H9 (cell line): ENCODE results near the gene SNX1. TPM values are rescaled to one million over a fixed set of nuclear protein-coding genes. Genes with fewer than 3 reads are reported as not detected.

Source experiments
- DNase-seq: peaks from one replicate; pipeline ENCODE4 v3.0.0-alpha.2; 2017
- H2AFZ ChIP-seq: one replicate; pipeline ENCODE4 v1.6.1; 2013; ENCODE audit warnings: mild to moderate bottlenecking, low read length, control low read depth, moderate library complexity
- H2AK5ac ChIP-seq: 2 replicates; pipeline ENCODE4 v1.6.1; 2013; ENCODE audit warnings: low read length, control low read depth, mixed read lengths; ENCODE audit not compliant: insufficient read length
- H2BK120ac ChIP-seq: one replicate; pipeline ENCODE4 v1.6.1; 2013; ENCODE audit warnings: low read depth, mild to moderate bottlenecking, low read length, control low read depth, inconsistent platforms; ENCODE audit not compliant: poor library complexity, severe bottlenecking
- H2BK12ac ChIP-seq: 2 replicates; pipeline ENCODE4 v1.6.1; 2013; ENCODE audit warnings: low read length, control low read depth, mixed read lengths, low read depth; ENCODE audit not compliant: insufficient read length
- H2BK15ac ChIP-seq: 2 replicates; pipeline ENCODE4 v1.6.1; 2013; ENCODE audit warnings: low read depth, low read length, control low read depth
- H2BK20ac ChIP-seq: one replicate; pipeline ENCODE4 v1.6.1; 2013; ENCODE audit warnings: low read depth, mild to moderate bottlenecking, low read length, control low read depth, inconsistent platforms; ENCODE audit not compliant: poor library complexity, severe bottlenecking
- H2BK5ac ChIP-seq: 2 replicates; pipeline ENCODE4 v1.6.1; 2013; ENCODE audit warnings: low read length, control low read depth, mixed read lengths; ENCODE audit not compliant: insufficient read length
- H3K14ac ChIP-seq: 2 replicates; pipeline ENCODE4 v1.6.1; 2013; ENCODE audit warnings: low read length, control low read depth; ENCODE audit not compliant: insufficient read depth
- H3K18ac ChIP-seq: 2 replicates; pipeline ENCODE4 v1.6.1; 2013; ENCODE audit warnings: low read depth, mild to moderate bottlenecking, mixed read lengths, low read length, control low read depth; ENCODE audit not compliant: insufficient read length
- H3K23ac ChIP-seq: 2 replicates; pipeline ENCODE4 v1.6.1; 2013; ENCODE audit warnings: low read length, control low read depth, mixed read lengths, low read depth; ENCODE audit not compliant: insufficient read length
- H3K23me2 ChIP-seq: 2 replicates; pipeline ENCODE4 v1.6.1; 2013; ENCODE audit warnings: low read depth, mild to moderate bottlenecking, mixed read lengths, low read length, control low read depth; ENCODE audit not compliant: insufficient read length, poor library complexity, severe bottlenecking
- H3K27ac ChIP-seq: 2 replicates; pipeline ENCODE4 v1.5.1; 2013; ENCODE audit warnings: low read length, control low read depth, mixed read lengths, low read depth; ENCODE audit not compliant: insufficient read length
- H3K27me3 ChIP-seq: 2 replicates; pipeline ENCODE4 v1.6.1; 2013; ENCODE audit warnings: low read length, control low read depth, inconsistent platforms; ENCODE audit not compliant: insufficient read depth
- H3K4ac ChIP-seq: 2 replicates; pipeline ENCODE4 v1.6.1; 2013; ENCODE audit warnings: low read depth, mild to moderate bottlenecking, control low read depth, inconsistent platforms, low read length, moderate library complexity
- H3K4me1 ChIP-seq: 2 replicates; pipeline ENCODE4 v1.6.1; 2013; ENCODE audit warnings: low read length, control low read depth, inconsistent platforms; ENCODE audit not compliant: insufficient read depth
- H3K4me2 ChIP-seq: 2 replicates; pipeline ENCODE4 v1.6.1; 2013; ENCODE audit warnings: low read length, control low read depth, mixed read lengths; ENCODE audit not compliant: insufficient read length, insufficient read depth
- H3K56ac ChIP-seq: 2 replicates; pipeline ENCODE4 v1.6.1; 2013; ENCODE audit warnings: low read depth, mild to moderate bottlenecking, mixed read lengths, low read length, control low read depth; ENCODE audit not compliant: insufficient read length
- H3K79me1 ChIP-seq: 2 replicates; pipeline ENCODE4 v1.6.1; 2013; ENCODE audit warnings: low read depth, mild to moderate bottlenecking, moderate library complexity, low read length, control low read depth, inconsistent platforms; ENCODE audit not compliant: insufficient read depth, poor library complexity, severe bottlenecking
- H3K79me2 ChIP-seq: 2 replicates; pipeline ENCODE4 v1.6.1; 2013; ENCODE audit warnings: low read length, control low read depth, inconsistent platforms; ENCODE audit not compliant: insufficient read depth
- H3K9ac ChIP-seq: 2 replicates; pipeline ENCODE4 v1.6.1; 2013; ENCODE audit warnings: low read length, control low read depth, mixed read lengths; ENCODE audit not compliant: insufficient read length; ENCODE audit errors: extremely low read depth
- H3K9me3 ChIP-seq: one replicate; pipeline ENCODE4 v1.6.1; 2013; ENCODE audit warnings: low read depth, low read length, inconsistent platforms; ENCODE audit not compliant: control insufficient read depth
- H3T11ph ChIP-seq: one replicate; pipeline ENCODE4 v1.6.1; 2013; ENCODE audit warnings: mild to moderate bottlenecking, low read length, control low read depth, inconsistent platforms
- H4K20me1 ChIP-seq: one replicate; pipeline ENCODE4 v1.6.1; 2013; ENCODE audit not compliant: control insufficient read depth, insufficient read length, insufficient read depth
- H4K5ac ChIP-seq: 2 replicates; pipeline ENCODE4 v1.6.1; 2013; ENCODE audit warnings: low read depth, mild to moderate bottlenecking, mixed read lengths, low read length, control low read depth; ENCODE audit not compliant: insufficient read length
- H4K8ac ChIP-seq: replicated peaks from 2 replicates; pipeline ENCODE4 v1.6.1; 2013; ENCODE audit warnings: low read length, control low read depth, mixed read lengths, low read depth; ENCODE audit not compliant: insufficient read length
- H4K91ac ChIP-seq: 2 replicates; pipeline ENCODE4 v1.6.1; 2013; ENCODE audit warnings: low read depth, mild to moderate bottlenecking, moderate library complexity, mixed read lengths, low read length, control low read depth; ENCODE audit not compliant: insufficient read length
- H3K27ac Mint-ChIP-seq, 3 experiments: 2 replicates in 2 of 3; 3 replicates in 1 of 3; pipeline ENCODE4 v1.8.0; 2020 to 2021; ENCODE audit warnings: mixed read lengths in 3 of 3, mild to moderate bottlenecking in 1 of 3, moderate library complexity in 1 of 3
- H3K27me3 Mint-ChIP-seq: 2 replicates; pipeline ENCODE4 v1.8.0; 2021; ENCODE audit warnings: low read depth, mild to moderate bottlenecking, moderate library complexity, mixed read lengths
- H3K36me3 Mint-ChIP-seq, 3 experiments: 2 replicates in 2 of 3; 3 replicates in 1 of 3; pipeline ENCODE4 v1.8.0; 2020 to 2021; ENCODE audit warnings: low read depth in 3 of 3, mixed read lengths in 3 of 3; ENCODE audit not compliant: insufficient read depth in 1 of 3
- H3K4me1 Mint-ChIP-seq, 2 experiments: 2 replicates each; pipeline ENCODE4 v1.8.0; 2020; ENCODE audit warnings: mixed read lengths in 2 of 2
- H3K4me3 Mint-ChIP-seq, 2 experiments: 2 replicates in 1 of 2; 3 replicates in 1 of 2; pipeline ENCODE4 v1.8.0; 2020 to 2021; ENCODE audit warnings: mild to moderate bottlenecking in 2 of 2, mixed read lengths in 2 of 2, moderate library complexity in 1 of 2
- H3K9me3 Mint-ChIP-seq, 2 experiments: 2 replicates in 1 of 2; 3 replicates in 1 of 2; pipeline ENCODE4 v1.8.0; 2020; ENCODE audit warnings: mild to moderate bottlenecking in 2 of 2, mixed read lengths in 2 of 2, moderate library complexity in 1 of 2
- WGBS: extraction: QIAGEN DNeasy Blood & Tissue Kit; methylation state at CpG from one replicate; pipeline ENCODE4 v1.1.7; 2013; ENCODE audit warnings: missing lambda C conversion rate, low lambda C conversion rate, mixed read lengths; ENCODE audit not compliant: insufficient read length; ENCODE audit errors: extremely low coverage; 5-methylcytosine and 5-hydroxymethylcytosine counted together
- total RNA-seq: library from RNA; stranded (reverse); gene quantifications from 2 replicates; pipeline ENCODE4 v1.2.1, GENCODE V29; 2021
- TF ChIP-seq, protein P1 (sequence below): fragments of 200-600 bp; sonication (generic); conservative IDR thresholded peaks from 3 replicates; pipeline ENCODE4 v1.8.0; 2021; ENCODE audit warnings: antibody characterized with exemption, mild to moderate bottlenecking

SNX1 gene
- total RNA-seq, 1 experiment from 2014 or later = 58.8 TPM

DNA sequence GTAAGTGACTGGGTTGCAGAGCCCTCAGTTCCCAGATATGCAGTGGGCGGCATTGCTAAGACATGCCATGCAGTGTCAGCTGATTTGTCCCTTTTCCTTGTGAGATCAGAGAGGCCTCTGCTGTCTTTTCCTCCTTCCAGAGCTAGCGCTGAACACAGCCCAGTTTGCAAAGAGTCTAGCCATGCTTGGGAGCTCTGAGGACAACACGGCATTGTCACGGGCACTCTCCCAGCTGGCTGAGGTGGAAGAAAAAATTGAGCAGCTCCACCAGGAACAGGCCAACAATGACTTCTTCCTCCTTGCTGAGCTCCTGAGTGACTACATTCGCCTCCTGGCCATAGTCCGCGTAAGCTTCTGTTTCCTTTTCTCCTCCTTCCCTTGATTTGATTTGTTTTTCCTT, 35.8 kb downstream of the SNX1 start:
- H2AFZ ChIP-seq = no peak overlapping the region
- H3K4me3 Mint-ChIP-seq = no peak overlapping the region
- H4K91ac ChIP-seq = no peak overlapping the region
- no peaks in the 10 kb centered on the region for H3K27me3 Mint-ChIP-seq
- no peak overlapping the region for H4K5ac ChIP-seq
- peaks cover 20 to 75% (median 66%) of the 10 kb centered on the region in 3 experiments; a peak in 6 of 7 replicates for H3K36me3 Mint-ChIP-seq
- no peak overlapping the region for H3K27ac Mint-ChIP-seq
- no peak overlapping the region for H3K14ac ChIP-seq
- H3K9me3 ChIP-seq = no peaks in the 10 kb centered on the region
- H3K27ac ChIP-seq = no peak overlapping the region
- no peak overlapping the region for H3K56ac ChIP-seq
- no peaks in the 10 kb centered on the region for H3K79me1 ChIP-seq
- H4K8ac ChIP-seq = no peak overlapping the region
- H3K23ac ChIP-seq = no peak overlapping the region
- no peak overlapping the region for H3K4ac ChIP-seq
- no peaks in the 10 kb centered on the region for H3K79me2 ChIP-seq
- no peak overlapping the region for H2AK5ac ChIP-seq
- H3K4me1 ChIP-seq = no peaks in the 10 kb centered on the region
- no peak for DNase-seq
- no peak overlapping the region for H2BK120ac ChIP-seq
- no peak overlapping the region for H2BK12ac ChIP-seq
- H3K27me3 ChIP-seq = no peaks in the 10 kb centered on the region
- TF ChIP-seq, protein P1, sequence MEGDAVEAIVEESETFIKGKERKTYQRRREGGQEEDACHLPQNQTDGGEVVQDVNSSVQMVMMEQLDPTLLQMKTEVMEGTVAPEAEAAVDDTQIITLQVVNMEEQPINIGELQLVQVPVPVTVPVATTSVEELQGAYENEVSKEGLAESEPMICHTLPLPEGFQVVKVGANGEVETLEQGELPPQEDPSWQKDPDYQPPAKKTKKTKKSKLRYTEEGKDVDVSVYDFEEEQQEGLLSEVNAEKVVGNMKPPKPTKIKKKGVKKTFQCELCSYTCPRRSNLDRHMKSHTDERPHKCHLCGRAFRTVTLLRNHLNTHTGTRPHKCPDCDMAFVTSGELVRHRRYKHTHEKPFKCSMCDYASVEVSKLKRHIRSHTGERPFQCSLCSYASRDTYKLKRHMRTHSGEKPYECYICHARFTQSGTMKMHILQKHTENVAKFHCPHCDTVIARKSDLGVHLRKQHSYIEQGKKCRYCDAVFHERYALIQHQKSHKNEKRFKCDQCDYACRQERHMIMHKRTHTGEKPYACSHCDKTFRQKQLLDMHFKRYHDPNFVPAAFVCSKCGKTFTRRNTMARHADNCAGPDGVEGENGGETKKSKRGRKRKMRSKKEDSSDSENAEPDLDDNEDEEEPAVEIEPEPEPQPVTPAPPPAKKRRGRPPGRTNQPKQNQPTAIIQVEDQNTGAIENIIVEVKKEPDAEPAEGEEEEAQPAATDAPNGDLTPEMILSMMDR = no peak
- no peak overlapping the region for H3K18ac ChIP-seq
- no peak overlapping the region for H2BK20ac ChIP-seq
- no peak overlapping the region for H3K4me2 ChIP-seq
- H4K20me1 ChIP-seq = no peaks in the 10 kb centered on the region
- H2BK5ac ChIP-seq = no peak overlapping the region
- no peaks in the 10 kb centered on the region for H3K4me1 Mint-ChIP-seq
- H3K9me3 Mint-ChIP-seq = no peaks in the 10 kb centered on the region
- no CpG with 5 or more reads among the region's 7 CpGs for WGBS
- no peak overlapping the region for H3K9ac ChIP-seq
- no peak overlapping the region for H3T11ph ChIP-seq
- H3K23me2 ChIP-seq = no peaks in the 10 kb centered on the region
- H2BK15ac ChIP-seq = no peak overlapping the region
